Measurements from ENCODE around the gene RHOT1. TPM values are rescaled to one million over a fixed set of nuclear protein-coding genes. Genes with fewer than 3 reads are reported as not detected.
A peak's percentile ranks its signal among the peaks of the same experiment; 100 is the strongest.

RHOT1 gene
- total RNA-seq, 5 donors from 2014 or later (not counting 1 experiment from before 2014, with no cell fraction given): 18.7 to 26.8 (median 24.1) TPM

- no peaks in the 10 kb centered on the region for H3K27me3 ChIP-seq (replicated peaks in 1 of 2; ENCODE audit: control insufficient read depth in 2 of 2, extremely low read depth in 1 of 2, insufficient read depth in 2 of 2, low read length in 1 of 2)
- DNase-seq (no peak), ATAC-seq (replicated peaks in 1 of 4) (no peak)
- Mint-ChIP-seq H3K36me3 (peaks cover 7% of the 10 kb centered on the region), H3K9me3 (no peaks in the 10 kb centered on the region), H3K27me3 (no peaks in the 10 kb centered on the region), H3K4me3 (no peak overlapping the region), H3K27ac (no peak overlapping the region), H3K4me1 (no peaks in the 10 kb centered on the region)
- H3K4me3 ChIP-seq (ENCODE audit: control insufficient read depth in 1 of 2, extremely low read depth in 1 of 2, low read length in 1 of 2): no peak overlapping the region
- H3K4me1 ChIP-seq (ENCODE audit: control insufficient read depth in 1 of 2, extremely low read depth in 1 of 2, insufficient read depth in 2 of 2, low read length in 2 of 2): no peaks in the 10 kb centered on the region
- POLR2A ChIA-PET: no interaction called here
- no peaks in the 10 kb centered on the region for H3K9me3 ChIP-seq
- H3K27ac ChIP-seq (ENCODE audit: low read length): no peak overlapping the region
- no peaks in the 10 kb centered on the region for H3K36me3 ChIP-seq (ENCODE audit: control insufficient read depth in 2 of 2, extremely low read depth in 1 of 2, insufficient read depth in 1 of 2, low read length in 1 of 2)
- CTCF ChIA-PET: no interaction called here
- 90% methylated on average over 5 of the region's 8 CpGs for WGBS (ENCODE audit: insufficient coverage)
Observed at GRCh38 chr17:32240750-32241149, 98.4 kb downstream of the RHOT1 start.

GRCh38 chr17:32241640-32242039, 99.3 kb downstream of the RHOT1 start:
- DNase-seq (no peak), ATAC-seq (replicated peaks in 1 of 4) (no peak)
- Mint-ChIP-seq H3K27ac (no peak overlapping the region), H3K4me3 (no peak overlapping the region), H3K9me3 (no peaks in the 10 kb centered on the region), H3K36me3 (peaks cover 7% of the 10 kb centered on the region), H3K27me3 (no peaks in the 10 kb centered on the region), H3K4me1 (no peaks in the 10 kb centered on the region)
- ChIA-PET POLR2A (no interaction called here), CTCF (no interaction called here)
- no peaks in the 10 kb centered on the region for H3K27me3 ChIP-seq (replicated peaks in 1 of 2; ENCODE audit: control insufficient read depth in 2 of 2, extremely low read depth in 1 of 2, insufficient read depth in 2 of 2, low read length in 1 of 2)
- no peaks in the 10 kb centered on the region for H3K9me3 ChIP-seq
- no CpG with 5 or more reads among the region's 1 CpG for WGBS (ENCODE audit: insufficient coverage)
- H3K4me1 ChIP-seq (ENCODE audit: control insufficient read depth in 1 of 2, extremely low read depth in 1 of 2, insufficient read depth in 2 of 2, low read length in 2 of 2): no peaks in the 10 kb centered on the region
- H3K36me3 ChIP-seq (ENCODE audit: control insufficient read depth in 2 of 2, extremely low read depth in 1 of 2, insufficient read depth in 1 of 2, low read length in 1 of 2): no peaks in the 10 kb centered on the region
- H3K27ac ChIP-seq (ENCODE audit: low read length): no peak overlapping the region
- H3K4me3 ChIP-seq (ENCODE audit: control insufficient read depth in 1 of 2, extremely low read depth in 1 of 2, low read length in 1 of 2): no peak overlapping the region

GRCh38 chr17:32249475-32249874, 107.2 kb downstream of the RHOT1 start:
- no peaks in the 10 kb centered on the region for H3K4me1 ChIP-seq (ENCODE audit: control insufficient read depth in 1 of 2, extremely low read depth in 1 of 2, insufficient read depth in 2 of 2, low read length in 2 of 2)
- Mint-ChIP-seq H3K27ac (no peak overlapping the region), H3K27me3 (no peaks in the 10 kb centered on the region), H3K9me3 (no peaks in the 10 kb centered on the region), H3K36me3 (no peaks in the 10 kb centered on the region), H3K4me3 (no peak overlapping the region), H3K4me1 (no peaks in the 10 kb centered on the region)
- ChIA-PET POLR2A (no interaction called here), CTCF (interaction anchor here in 1 of 2 donors (0.6 kb wide), 1 partner anchor 551 kb away, joined by 3 read pairs; no protein-coding TSS in a partner anchor)
- H3K4me3 ChIP-seq (ENCODE audit: control insufficient read depth in 1 of 2, extremely low read depth in 1 of 2, low read length in 1 of 2): no peak overlapping the region
- DNase-seq (no peak), ATAC-seq (replicated peaks in 1 of 4) (no peak)
- H3K36me3 ChIP-seq (ENCODE audit: control insufficient read depth in 2 of 2, extremely low read depth in 1 of 2, insufficient read depth in 1 of 2, low read length in 1 of 2): no peaks in the 10 kb centered on the region
- peaks cover 0 to 12% of the 10 kb centered on the region in 2 experiments for H3K27me3 ChIP-seq (replicated peaks in 1 of 2; ENCODE audit: control insufficient read depth in 2 of 2, extremely low read depth in 1 of 2, insufficient read depth in 2 of 2, low read length in 1 of 2)
- H3K27ac ChIP-seq (ENCODE audit: low read length): no peak overlapping the region
- H3K9me3 ChIP-seq: no peaks in the 10 kb centered on the region
- WGBS (ENCODE audit: insufficient coverage): 58% methylated on average over 2 of the region's 3 CpGs

- no peaks in the 10 kb centered on the region for H3K4me1 Mint-ChIP-seq
- POLR2A ChIA-PET: interaction anchor here in 1 of 2 donors (0.6 kb wide), 1 partner anchor 63 kb away, joined by 6 read pairs; no protein-coding TSS in a partner anchor
- WGBS (ENCODE audit: insufficient coverage): 34% methylated on average over 5 of the region's 12 CpGs
Observed at GRCh38 chr17:32253117-32253611, 110.9 kb downstream of the RHOT1 start.

GRCh38 chr17:32256012-32256700, 113.9 kb downstream of the RHOT1 start:
- Histone ChIP-seq H3K9me3 (no peaks in the 10 kb centered on the region), H3K4me3 (ENCODE audit: control insufficient read depth in 1 of 2, extremely low read depth in 1 of 2, low read length in 1 of 2) (no peak overlapping the region), H3K4me1 (ENCODE audit: control insufficient read depth in 1 of 2, extremely low read depth in 1 of 2, insufficient read depth in 2 of 2, low read length in 2 of 2) (no peaks in the 10 kb centered on the region), H3K36me3 (ENCODE audit: control insufficient read depth in 2 of 2, extremely low read depth in 1 of 2, insufficient read depth in 1 of 2, low read length in 1 of 2) (no peaks in the 10 kb centered on the region), H3K27ac (ENCODE audit: low read length) (no peak overlapping the region), H3K27me3 (replicated peaks in 1 of 2; ENCODE audit: control insufficient read depth in 2 of 2, extremely low read depth in 1 of 2, insufficient read depth in 2 of 2, low read length in 1 of 2) (peaks cover 0 to 24% of the 10 kb centered on the region in 2 experiments)
- DNase-seq (no peak), ATAC-seq (replicated peaks in 1 of 4) (no peak)
- Mint-ChIP-seq H3K36me3 (no peaks in the 10 kb centered on the region), H3K27ac (no peak overlapping the region), H3K4me1 (no peaks in the 10 kb centered on the region), H3K9me3 (no peaks in the 10 kb centered on the region), H3K27me3 (peaks cover 0 to 7% of the 10 kb centered on the region in 2 donors), H3K4me3 (no peak overlapping the region)
- ChIA-PET POLR2A (no interaction called here), CTCF (interaction anchor here in 1 of 2 donors (0.7 kb wide), 1 partner anchor 63 kb away, joined by 3 read pairs; no protein-coding TSS in a partner anchor)
- WGBS (ENCODE audit: insufficient coverage): 85% methylated on average over 9 of the region's 9 CpGs

More at GRCh38 chr17:32253117-32253611, 110.9 kb downstream of the RHOT1 start:
- ATAC-seq (replicated peaks in 1 of 4) (peak; percentile 79 to 89 (median 86)), DNase-seq (peak in 31 of 35 experiments; percentile 14 to 74 (median 45))
- Mint-ChIP-seq H3K27me3 (peaks cover 0 to 2% of the 10 kb centered on the region in 2 donors), H3K9me3 (no peaks in the 10 kb centered on the region), H3K4me3 (no peak overlapping the region), H3K36me3 (no peaks in the 10 kb centered on the region), H3K27ac (no peak overlapping the region)
- CTCF ChIA-PET: interaction anchor here in 1 of 2 donors (0.6 kb wide), 2 partner anchors 71 to 204 kb away, joined by 3 read pairs; no protein-coding TSS in a partner anchor
- Histone ChIP-seq H3K36me3 (ENCODE audit: control insufficient read depth in 2 of 2, extremely low read depth in 1 of 2, insufficient read depth in 1 of 2, low read length in 1 of 2) (no peaks in the 10 kb centered on the region), H3K9me3 (no peaks in the 10 kb centered on the region), H3K4me1 (ENCODE audit: control insufficient read depth in 1 of 2, extremely low read depth in 1 of 2, insufficient read depth in 2 of 2, low read length in 2 of 2) (no peaks in the 10 kb centered on the region), H3K27me3 (replicated peaks in 1 of 2; ENCODE audit: control insufficient read depth in 2 of 2, extremely low read depth in 1 of 2, insufficient read depth in 2 of 2, low read length in 1 of 2) (peaks cover 0 to 20% of the 10 kb centered on the region in 2 experiments), H3K27ac (ENCODE audit: low read length) (no peak overlapping the region), H3K4me3 (ENCODE audit: control insufficient read depth in 1 of 2, extremely low read depth in 1 of 2, low read length in 1 of 2) (no peak overlapping the region)

- Histone ChIP-seq H3K27me3 (replicated peaks in 1 of 2; ENCODE audit: control insufficient read depth in 2 of 2, extremely low read depth in 1 of 2, insufficient read depth in 2 of 2, low read length in 1 of 2) (peaks cover 0 to 27% of the 10 kb centered on the region in 2 experiments), H3K4me3 (ENCODE audit: control insufficient read depth in 1 of 2, extremely low read depth in 1 of 2, low read length in 1 of 2) (no peak overlapping the region), H3K9me3 (no peaks in the 10 kb centered on the region), H3K4me1 (ENCODE audit: control insufficient read depth in 1 of 2, extremely low read depth in 1 of 2, insufficient read depth in 2 of 2, low read length in 2 of 2) (no peaks in the 10 kb centered on the region), H3K36me3 (ENCODE audit: control insufficient read depth in 2 of 2, extremely low read depth in 1 of 2, insufficient read depth in 1 of 2, low read length in 1 of 2) (no peaks in the 10 kb centered on the region), H3K27ac (ENCODE audit: low read length) (no peak overlapping the region)
- Mint-ChIP-seq H3K9me3 (no peaks in the 10 kb centered on the region), H3K36me3 (no peaks in the 10 kb centered on the region), H3K4me1 (no peaks in the 10 kb centered on the region), H3K4me3 (no peak overlapping the region), H3K27ac (no peak overlapping the region), H3K27me3 (peaks cover 0 to 7% of the 10 kb centered on the region in 2 donors)
- ChIA-PET CTCF (no interaction called here), POLR2A (no interaction called here)
- 87% methylated on average over 9 of the region's 9 CpGs for WGBS (ENCODE audit: insufficient coverage)
- DNase-seq (no peak), ATAC-seq (replicated peaks in 1 of 4) (no peak)
Observed at GRCh38 chr17:32256701-32257019, 114.4 kb downstream of the RHOT1 start.
